ENCODE data around the gene UBE2F. TPM values are rescaled to one million over a fixed set of nuclear protein-coding genes. Genes with fewer than 3 reads are reported as not detected.

UBE2F gene
- total RNA-seq, 1 experiment from 2014 or later, result 62.1 TPM

DNA sequence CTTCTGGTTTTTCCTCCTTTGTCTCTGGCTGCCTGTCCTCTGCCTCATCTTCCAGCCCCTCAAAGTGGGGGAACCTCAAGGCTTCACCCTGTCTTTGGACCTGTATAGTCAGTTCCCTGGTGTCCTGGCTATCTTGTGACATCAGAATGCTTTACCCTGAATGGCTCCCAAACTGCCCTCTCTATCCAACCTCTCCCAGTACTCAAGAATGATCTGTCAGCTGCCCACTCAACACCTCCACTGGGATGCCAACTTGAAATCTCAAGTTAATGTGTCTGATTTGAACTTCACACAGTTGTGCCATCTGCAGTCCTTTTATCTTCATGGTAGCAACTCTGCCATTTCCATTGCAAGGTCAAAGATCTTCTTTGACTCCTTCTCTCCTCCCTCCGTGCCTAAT, 43.8 kb downstream of the UBE2F start:
- Histone ChIP-seq H3T11ph (ENCODE audit: low read length) (no peak overlapping the region), H3K27ac (ENCODE audit: insufficient read length, low read depth, low read length) (no peak overlapping the region), H3K18ac (ENCODE audit: insufficient read length, low read depth, low read length) (no peak overlapping the region), H2AFZ (ENCODE audit: low read length) (no peak overlapping the region), H4K8ac (replicated peaks; ENCODE audit: insufficient read length, low read depth, low read length) (no peak overlapping the region), H3K79me1 (ENCODE audit: insufficient read depth, low read depth, low read length, poor library complexity, severe bottlenecking) (peaks cover 2% of the 10 kb centered on the region), H3K9me3 (ENCODE audit: control insufficient read depth, low read depth, low read length) (no peaks in the 10 kb centered on the region), H2BK15ac (ENCODE audit: low read depth, low read length) (no peak overlapping the region), H2BK5ac (ENCODE audit: insufficient read length, low read length) (no peak overlapping the region), H3K79me2 (ENCODE audit: insufficient read depth, low read length) (no peaks in the 10 kb centered on the region), H3K4me2 (ENCODE audit: insufficient read depth, insufficient read length, low read length) (no peak overlapping the region), H2BK20ac (ENCODE audit: low read depth, low read length, poor library complexity, severe bottlenecking) (no peak overlapping the region), H3K4me1 (ENCODE audit: insufficient read depth, low read length) (no peaks in the 10 kb centered on the region), H2AK5ac (ENCODE audit: insufficient read length, low read length) (no peak overlapping the region), H3K56ac (ENCODE audit: insufficient read length, low read depth, low read length) (no peak overlapping the region), H3K14ac (ENCODE audit: insufficient read depth, low read length) (no peak overlapping the region), H3K4ac (ENCODE audit: low read depth, low read length) (no peak overlapping the region), H2BK120ac (ENCODE audit: low read depth, low read length, poor library complexity, severe bottlenecking) (no peak overlapping the region), H3K23me2 (ENCODE audit: insufficient read length, low read depth, low read length, poor library complexity, severe bottlenecking) (no peaks in the 10 kb centered on the region), H4K5ac (ENCODE audit: insufficient read length, low read depth, low read length) (no peak overlapping the region), H3K23ac (ENCODE audit: insufficient read length, low read depth, low read length) (no peak overlapping the region), H3K27me3 (ENCODE audit: insufficient read depth, low read length) (no peaks in the 10 kb centered on the region), H4K20me1 (ENCODE audit: control insufficient read depth, insufficient read depth, insufficient read length) (no peaks in the 10 kb centered on the region), H2BK12ac (ENCODE audit: insufficient read length, low read depth, low read length) (no peak overlapping the region), H3K9ac (ENCODE audit: extremely low read depth, insufficient read length, low read length) (no peak overlapping the region), H4K91ac (ENCODE audit: insufficient read length, low read depth, low read length) (no peak overlapping the region)
- TF ChIP-seq, protein P1, sequence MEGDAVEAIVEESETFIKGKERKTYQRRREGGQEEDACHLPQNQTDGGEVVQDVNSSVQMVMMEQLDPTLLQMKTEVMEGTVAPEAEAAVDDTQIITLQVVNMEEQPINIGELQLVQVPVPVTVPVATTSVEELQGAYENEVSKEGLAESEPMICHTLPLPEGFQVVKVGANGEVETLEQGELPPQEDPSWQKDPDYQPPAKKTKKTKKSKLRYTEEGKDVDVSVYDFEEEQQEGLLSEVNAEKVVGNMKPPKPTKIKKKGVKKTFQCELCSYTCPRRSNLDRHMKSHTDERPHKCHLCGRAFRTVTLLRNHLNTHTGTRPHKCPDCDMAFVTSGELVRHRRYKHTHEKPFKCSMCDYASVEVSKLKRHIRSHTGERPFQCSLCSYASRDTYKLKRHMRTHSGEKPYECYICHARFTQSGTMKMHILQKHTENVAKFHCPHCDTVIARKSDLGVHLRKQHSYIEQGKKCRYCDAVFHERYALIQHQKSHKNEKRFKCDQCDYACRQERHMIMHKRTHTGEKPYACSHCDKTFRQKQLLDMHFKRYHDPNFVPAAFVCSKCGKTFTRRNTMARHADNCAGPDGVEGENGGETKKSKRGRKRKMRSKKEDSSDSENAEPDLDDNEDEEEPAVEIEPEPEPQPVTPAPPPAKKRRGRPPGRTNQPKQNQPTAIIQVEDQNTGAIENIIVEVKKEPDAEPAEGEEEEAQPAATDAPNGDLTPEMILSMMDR (conservative IDR thresholded peaks at IDR 0.05), result no peak
- DNase-seq, result no peak
- WGBS (ENCODE audit: extremely low coverage, insufficient read length, low lambda C conversion rate), result no CpG with 5 or more reads among the region's 1 CpG
- H3K27ac Mint-ChIP-seq, result peak overlapping the region in 1 of 3 experiments; percentile 46; a peak in 2 of 7 replicates
- no peak overlapping the region for H3K4me3 Mint-ChIP-seq
- no peaks in the 10 kb centered on the region for H3K9me3 Mint-ChIP-seq
- H3K36me3 Mint-ChIP-seq (ENCODE audit: insufficient read depth in 1 of 3, low read depth in 3 of 3), result peaks cover 0 to 6% (median 0%) of the 10 kb centered on the region in 3 experiments; a peak in 5 of 7 replicates
- no peaks in the 10 kb centered on the region for H3K4me1 Mint-ChIP-seq
- no peaks in the 10 kb centered on the region for H3K27me3 Mint-ChIP-seq (ENCODE audit: low read depth)

All from H9 (cell line).